Bronchial epithelial cell (primary cell): ENCODE measurements around the gene MYRF. TPM values are rescaled to one million over a fixed set of nuclear protein-coding genes. Genes with fewer than 3 reads are reported as not detected.

Experiments used
- DNase-seq: peaks from one replicate; pipeline ENCODE4 v3.0.0-alpha.2; 2010; ENCODE audit warnings: low read depth
- FAIRE-seq: peaks from 2 replicates; lab custom pipeline; 2011; peaks lifted over from hg19 to GRCh38; lab: Jason Lieb, UNC
- H3K27me3 ChIP-seq: 2 replicates; pipeline ENCODE4 v1.5.1; 2011; ENCODE audit warnings: low read length; ENCODE audit not compliant: control insufficient read depth, insufficient read depth
- H3K36me3 ChIP-seq: 2 replicates; pipeline ENCODE4 v1.5.1; 2011; ENCODE audit warnings: low read length; ENCODE audit not compliant: control insufficient read depth, insufficient read depth
- H3K4me3 ChIP-seq: 2 replicates; pipeline ENCODE4 v1.5.1; 2011; ENCODE audit warnings: mild to moderate bottlenecking, low read depth, low read length, control low read depth
- total RNA-seq: library from RNA; depleted of rRNA; stranded (reverse); fragments of >200 nt; gene quantifications from 2 replicates; pipeline ENCODE4 v1.2.1, GENCODE V29; 2014
- TF ChIP-seq, protein P1 (sequence below): IDR thresholded peaks from 2 replicates; pipeline ENCODE4 v1.5.1; 2011; ENCODE audit warnings: mild to moderate bottlenecking, moderate library complexity, low read length, control low read depth, inconsistent platforms; ENCODE audit not compliant: insufficient read depth, severe bottlenecking

Gene MYRF
- total RNA-seq, 1 donor from 2014 or later = under 0.01 TPM

DNA sequence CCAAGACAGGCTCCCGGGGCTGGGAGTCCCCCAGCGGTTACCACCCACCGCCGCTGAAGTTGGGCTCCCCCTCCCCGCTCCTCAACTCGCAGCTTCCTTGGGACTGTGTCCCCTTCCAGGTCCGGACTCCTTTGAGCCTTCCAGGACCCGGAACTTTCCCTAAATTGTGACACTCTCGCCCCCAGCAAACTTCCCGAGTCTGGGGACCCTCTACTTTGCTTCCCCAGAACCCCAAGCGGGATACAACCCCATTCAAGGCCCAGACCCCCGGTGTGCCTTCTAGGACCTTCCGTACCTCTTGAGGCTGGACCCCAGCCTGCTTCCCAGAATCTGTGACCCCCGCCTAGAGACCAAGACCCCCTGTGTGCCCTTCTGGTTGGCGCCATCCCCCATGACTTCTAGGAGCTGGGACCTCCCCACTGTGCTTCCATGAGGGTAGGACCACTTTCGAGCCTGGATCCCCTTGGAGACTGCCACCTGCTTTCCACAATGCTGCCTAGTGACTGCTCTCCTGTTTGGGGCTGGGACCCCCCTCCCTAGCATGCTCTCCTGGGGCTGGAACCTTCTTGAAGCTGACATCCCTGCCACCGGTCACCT is 587 bp downstream of the MYRF start:
- H3K36me3 ChIP-seq = no peaks in the 10 kb centered on the region
- TF ChIP-seq, protein P1, sequence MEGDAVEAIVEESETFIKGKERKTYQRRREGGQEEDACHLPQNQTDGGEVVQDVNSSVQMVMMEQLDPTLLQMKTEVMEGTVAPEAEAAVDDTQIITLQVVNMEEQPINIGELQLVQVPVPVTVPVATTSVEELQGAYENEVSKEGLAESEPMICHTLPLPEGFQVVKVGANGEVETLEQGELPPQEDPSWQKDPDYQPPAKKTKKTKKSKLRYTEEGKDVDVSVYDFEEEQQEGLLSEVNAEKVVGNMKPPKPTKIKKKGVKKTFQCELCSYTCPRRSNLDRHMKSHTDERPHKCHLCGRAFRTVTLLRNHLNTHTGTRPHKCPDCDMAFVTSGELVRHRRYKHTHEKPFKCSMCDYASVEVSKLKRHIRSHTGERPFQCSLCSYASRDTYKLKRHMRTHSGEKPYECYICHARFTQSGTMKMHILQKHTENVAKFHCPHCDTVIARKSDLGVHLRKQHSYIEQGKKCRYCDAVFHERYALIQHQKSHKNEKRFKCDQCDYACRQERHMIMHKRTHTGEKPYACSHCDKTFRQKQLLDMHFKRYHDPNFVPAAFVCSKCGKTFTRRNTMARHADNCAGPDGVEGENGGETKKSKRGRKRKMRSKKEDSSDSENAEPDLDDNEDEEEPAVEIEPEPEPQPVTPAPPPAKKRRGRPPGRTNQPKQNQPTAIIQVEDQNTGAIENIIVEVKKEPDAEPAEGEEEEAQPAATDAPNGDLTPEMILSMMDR = no peak
- FAIRE-seq (no peak), DNase-seq (no peak)
- H3K27me3 ChIP-seq = peaks cover 7% of the 10 kb centered on the region
- H3K4me3 ChIP-seq = no peak overlapping the region

DNA sequence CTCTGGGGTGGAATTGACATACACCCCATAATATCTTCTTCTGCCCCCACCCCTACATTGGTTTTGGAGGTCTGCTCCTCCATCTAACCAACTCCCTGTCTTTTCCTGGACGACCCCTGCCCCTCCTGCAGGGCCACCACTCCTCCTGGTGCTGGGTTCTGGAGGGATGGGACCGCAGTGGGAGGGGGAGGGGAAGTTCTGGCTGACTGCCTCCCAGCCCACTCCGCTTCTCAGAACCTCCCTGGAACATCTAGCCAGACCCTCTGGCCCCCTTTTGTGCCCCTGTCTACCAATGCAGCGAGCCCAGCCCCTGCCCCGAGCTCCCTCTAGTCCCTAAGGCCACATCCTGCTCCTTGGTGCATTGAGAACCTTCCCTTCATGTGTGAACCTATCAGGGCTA is 1.2 kb downstream of the MYRF start:
- FAIRE-seq = no peak
- TF ChIP-seq, protein P1 = no peak
- peaks cover 7% of the 10 kb centered on the region for H3K27me3 ChIP-seq
- DNase-seq = no peak
- H3K36me3 ChIP-seq = no peaks in the 10 kb centered on the region
- H3K4me3 ChIP-seq = no peak overlapping the region

DNA sequence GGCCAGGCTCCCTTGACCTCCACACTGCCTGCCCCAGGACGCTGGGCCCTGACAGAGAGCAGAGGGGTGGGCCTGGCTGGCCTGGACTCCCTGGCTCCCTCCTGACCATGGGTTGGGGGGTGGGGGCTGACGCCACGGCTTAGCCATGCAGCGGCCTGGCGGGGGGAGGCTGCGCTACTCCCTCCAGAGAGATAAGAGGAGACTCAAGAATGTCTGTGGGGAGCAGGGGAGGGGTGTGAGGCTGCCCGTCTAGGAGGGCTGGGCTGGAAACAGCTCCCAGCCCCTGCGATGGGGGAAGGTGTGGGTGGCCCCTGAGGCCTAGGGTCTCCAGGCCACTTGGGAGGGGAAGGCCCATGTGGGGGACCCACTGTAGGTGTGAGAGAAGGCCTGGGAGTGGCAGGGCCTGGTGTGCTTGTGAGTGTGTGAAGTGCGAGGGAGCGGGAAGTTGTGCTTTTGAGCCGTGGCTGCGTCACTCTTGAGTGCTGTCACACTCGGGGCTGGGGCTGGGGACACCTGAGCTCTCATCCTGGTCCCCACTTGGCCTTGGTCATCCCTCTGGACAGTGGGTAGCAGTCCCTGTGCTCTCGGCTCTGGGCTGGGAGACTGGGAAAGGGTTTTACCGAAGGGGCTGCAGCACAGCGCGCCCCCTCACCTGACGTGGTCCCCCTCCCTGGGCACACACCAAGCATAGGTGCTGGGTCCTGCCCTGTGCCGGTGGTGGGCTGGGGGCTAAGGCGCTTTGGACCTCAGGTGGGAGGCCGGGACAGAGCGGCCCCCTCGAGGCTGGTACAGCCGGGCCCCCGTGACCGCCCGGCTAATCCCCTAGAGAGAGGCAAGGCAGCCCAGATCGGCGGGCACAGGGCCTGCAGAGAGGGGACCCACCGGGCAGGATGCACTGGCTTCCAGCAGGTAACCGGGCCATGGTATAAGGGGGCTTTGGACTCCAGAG is 2.4 kb downstream of the MYRF start:
- peaks cover 7% of the 10 kb centered on the region for H3K27me3 ChIP-seq
- DNase-seq (no peak), FAIRE-seq (no peak)
- TF ChIP-seq, protein P1 = no peak
- H3K4me3 ChIP-seq = no peak overlapping the region
- H3K36me3 ChIP-seq = no peaks in the 10 kb centered on the region

DNA sequence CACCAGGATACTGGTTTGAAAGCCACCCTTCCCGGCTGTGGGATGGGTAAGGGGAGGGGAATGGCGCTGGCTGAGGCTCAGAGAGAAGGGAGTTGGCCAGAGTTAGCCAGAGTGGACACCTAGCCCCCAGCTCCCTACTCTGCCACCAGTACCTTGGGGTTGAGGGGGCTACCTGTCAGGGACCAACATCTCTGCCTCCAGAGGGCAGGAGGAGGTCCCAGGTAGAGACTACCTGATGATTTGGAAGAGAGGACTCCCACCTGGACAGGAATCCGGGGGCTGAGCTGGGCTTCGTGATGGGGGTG is 3.7 kb downstream of the MYRF start:
- TF ChIP-seq, protein P1 = no peak
- DNase-seq (no peak), FAIRE-seq (no peak)
- Histone ChIP-seq H3K4me3 (no peak overlapping the region), H3K36me3 (no peaks in the 10 kb centered on the region), H3K27me3 (peaks cover 9% of the 10 kb centered on the region)

DNA sequence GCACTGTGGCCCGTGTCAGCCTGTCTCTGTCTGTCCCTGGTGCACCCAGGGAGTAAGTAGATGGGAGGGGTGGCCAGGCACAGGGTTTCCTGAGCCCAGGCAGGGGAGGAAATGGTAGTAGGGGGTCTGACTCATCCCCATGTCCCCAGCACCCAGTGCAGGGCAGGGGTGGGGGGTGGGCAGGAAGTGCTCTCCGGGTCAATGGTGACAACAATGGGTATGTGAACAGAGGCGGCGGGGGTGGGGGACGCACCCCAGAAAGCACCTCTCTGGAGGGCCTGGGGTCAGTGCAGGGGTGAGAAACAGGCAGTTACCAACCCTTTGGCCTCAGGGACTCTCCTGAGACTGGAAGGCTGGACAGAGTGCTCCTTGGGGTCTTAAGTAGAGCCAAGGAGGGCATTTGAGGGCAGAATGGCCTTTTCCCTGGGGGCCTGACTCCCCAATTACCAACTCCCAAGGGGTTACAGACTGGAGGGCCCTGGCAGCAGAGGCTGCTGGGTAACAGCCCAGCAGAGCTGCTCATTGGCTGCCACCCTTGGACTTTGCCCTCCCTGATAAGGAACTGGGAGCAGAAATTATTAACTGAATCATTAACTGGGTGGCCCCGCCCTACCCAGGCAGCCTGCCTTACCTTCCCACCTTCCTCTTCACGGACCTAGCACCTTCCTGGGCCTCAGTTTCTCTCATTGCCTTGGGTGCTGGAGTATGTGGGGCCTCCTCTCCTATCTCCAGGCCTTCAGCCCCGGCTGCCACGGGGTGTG is 4.2 kb downstream of the MYRF start:
- H3K4me3 ChIP-seq = no peak overlapping the region
- TF ChIP-seq, protein P1 = no peak
- FAIRE-seq (no peak), DNase-seq (peak; percentile 29)
- no peaks in the 10 kb centered on the region for H3K36me3 ChIP-seq
- H3K27me3 ChIP-seq = peaks cover 9% of the 10 kb centered on the region
